ENCODE measurements around the gene HRAS.

Gene HRAS

GRCh38 chr11:554428-555226 lies 19.3 kb upstream of the HRAS start:
- DNase-seq (ENCODE audit: extremely low read depth, low read depth), result no peak
- TF ChIP-seq, protein P1, sequence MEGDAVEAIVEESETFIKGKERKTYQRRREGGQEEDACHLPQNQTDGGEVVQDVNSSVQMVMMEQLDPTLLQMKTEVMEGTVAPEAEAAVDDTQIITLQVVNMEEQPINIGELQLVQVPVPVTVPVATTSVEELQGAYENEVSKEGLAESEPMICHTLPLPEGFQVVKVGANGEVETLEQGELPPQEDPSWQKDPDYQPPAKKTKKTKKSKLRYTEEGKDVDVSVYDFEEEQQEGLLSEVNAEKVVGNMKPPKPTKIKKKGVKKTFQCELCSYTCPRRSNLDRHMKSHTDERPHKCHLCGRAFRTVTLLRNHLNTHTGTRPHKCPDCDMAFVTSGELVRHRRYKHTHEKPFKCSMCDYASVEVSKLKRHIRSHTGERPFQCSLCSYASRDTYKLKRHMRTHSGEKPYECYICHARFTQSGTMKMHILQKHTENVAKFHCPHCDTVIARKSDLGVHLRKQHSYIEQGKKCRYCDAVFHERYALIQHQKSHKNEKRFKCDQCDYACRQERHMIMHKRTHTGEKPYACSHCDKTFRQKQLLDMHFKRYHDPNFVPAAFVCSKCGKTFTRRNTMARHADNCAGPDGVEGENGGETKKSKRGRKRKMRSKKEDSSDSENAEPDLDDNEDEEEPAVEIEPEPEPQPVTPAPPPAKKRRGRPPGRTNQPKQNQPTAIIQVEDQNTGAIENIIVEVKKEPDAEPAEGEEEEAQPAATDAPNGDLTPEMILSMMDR (IDR thresholded peaks at IDR 0.05; ENCODE audit: low read depth, low read length), result peak; percentile 50

DNA sequence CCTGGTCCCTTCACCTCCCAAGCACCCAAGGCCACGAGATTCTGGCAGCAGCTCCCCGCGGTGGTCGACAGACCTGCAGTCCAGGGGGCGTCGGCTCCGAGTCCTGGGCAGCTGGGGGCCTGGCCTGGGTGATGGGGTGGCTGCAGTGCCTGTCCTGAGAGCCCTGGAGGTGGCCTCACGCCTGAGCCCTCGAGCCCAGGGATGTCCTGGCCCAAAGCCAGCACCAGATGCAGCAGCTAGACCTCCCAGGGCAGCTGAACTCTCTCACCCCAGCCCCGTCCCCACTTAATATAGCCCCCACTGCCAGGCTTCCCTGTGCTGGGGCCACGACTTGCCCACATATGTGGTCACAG lies 18.6 kb upstream of the HRAS start:
- no peak for DNase-seq (ENCODE audit: extremely low read depth, low read depth)
- TF ChIP-seq, protein P1 (IDR thresholded peaks at IDR 0.05; ENCODE audit: low read depth, low read length), result no peak

DNA sequence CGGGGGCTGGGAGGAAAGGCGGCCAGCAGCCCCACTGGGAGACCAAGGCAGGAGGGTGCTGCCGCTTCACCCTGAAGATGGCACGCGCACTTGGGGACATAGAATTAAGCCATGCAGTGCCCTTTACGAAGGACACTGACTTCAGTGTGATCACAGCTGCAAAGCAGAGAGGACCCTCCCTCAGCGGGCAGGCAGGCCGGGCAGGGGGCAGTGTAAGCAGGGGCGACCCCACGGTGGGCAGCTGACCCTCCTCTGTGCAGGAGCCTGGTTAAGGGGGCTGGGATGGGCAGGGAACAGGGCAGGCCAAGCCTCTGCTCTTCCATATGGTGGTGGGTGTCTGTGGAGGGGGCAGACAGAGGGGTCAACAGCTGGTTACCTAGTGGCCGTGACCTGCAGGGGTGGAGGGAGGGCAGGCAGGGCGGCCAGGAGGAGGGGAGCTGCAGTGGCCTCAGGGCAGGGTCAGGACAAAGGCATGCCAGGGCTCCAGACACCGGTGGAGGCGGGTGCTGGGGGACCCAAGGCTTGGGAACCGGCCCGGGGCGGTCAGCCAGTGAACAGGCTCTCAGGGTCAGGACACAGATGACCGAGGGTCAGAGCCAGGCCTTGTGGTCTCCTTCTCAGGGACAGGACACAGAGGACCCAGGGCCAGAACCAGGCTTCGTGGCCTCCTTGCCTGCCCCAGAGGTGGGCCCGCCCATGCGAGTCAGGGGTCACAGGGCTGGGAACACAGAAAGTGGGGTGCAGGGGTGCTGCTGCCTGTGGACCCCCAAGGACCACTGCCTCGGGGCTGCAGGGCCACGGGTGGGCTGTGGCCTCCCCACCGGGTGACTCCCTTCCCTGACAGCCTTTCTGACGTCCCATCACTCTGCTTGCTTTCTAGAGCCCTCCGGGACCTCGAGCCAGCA lies 18.0 kb upstream of the HRAS start:
- DNase-seq (ENCODE audit: extremely low read depth, low read depth), result no peak
- TF ChIP-seq, protein P1 (IDR thresholded peaks at IDR 0.05; ENCODE audit: low read depth, low read length), result no peak

GRCh38 chr11:551596-551995 lies 16.2 kb upstream of the HRAS start:
- no peak for DNase-seq (ENCODE audit: extremely low read depth, low read depth)

DNA sequence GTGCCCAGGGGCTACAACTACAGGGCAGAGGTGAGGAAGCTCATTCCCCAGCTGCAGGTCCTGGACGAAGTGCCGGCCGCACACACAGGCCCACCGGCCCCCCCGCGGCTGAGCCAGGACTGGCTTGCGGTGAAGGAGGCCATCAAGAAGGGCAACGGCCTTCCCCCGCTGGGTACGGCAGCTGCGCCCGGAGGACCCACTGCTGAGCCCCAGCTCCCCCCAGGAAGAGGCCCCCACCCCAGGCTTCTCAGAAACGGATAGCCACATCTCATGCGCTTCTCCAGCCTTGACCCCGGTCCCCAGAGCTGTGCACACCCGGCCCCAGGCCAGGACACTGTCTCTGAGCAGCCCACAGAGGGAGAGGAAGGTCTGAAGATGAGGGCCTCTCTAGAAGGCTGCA lies 15.8 kb upstream of the HRAS start:
- TF ChIP-seq, protein P1 (IDR thresholded peaks at IDR 0.05; ENCODE audit: low read depth, low read length), result no peak
- DNase-seq (ENCODE audit: extremely low read depth, low read depth), result no peak

More at GRCh38 chr11:551596-551995, 16.2 kb upstream of the HRAS start:
- TF ChIP-seq, protein P1 (IDR thresholded peaks at IDR 0.05; ENCODE audit: low read depth, low read length), result no peak

DNA sequence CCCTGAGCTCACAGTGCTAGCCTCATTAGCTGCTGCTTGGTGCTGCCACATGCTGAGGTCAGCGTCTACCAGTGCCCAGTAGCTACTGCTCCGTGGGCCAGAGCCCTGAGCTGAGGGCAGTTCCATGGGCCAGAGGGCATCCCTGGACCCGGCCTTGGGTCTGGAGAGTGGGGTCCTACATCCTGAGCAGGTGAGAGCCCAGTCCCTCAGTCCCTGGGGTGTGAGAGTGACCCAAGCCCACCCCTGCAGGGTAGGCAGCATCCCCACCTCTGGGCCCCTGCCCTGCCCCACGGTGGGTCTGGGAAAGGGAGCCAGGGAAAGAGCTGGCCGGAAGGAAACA lies 15.3 kb upstream of the HRAS start:
- TF ChIP-seq, protein P1 (IDR thresholded peaks at IDR 0.05; ENCODE audit: low read depth, low read length), result no peak
- no peak for DNase-seq (ENCODE audit: extremely low read depth, low read depth)

All from AG09319 (cell line).